GM19025 (cell line): ENCODE results near the gene TRAPPC12.
"Not testable (repeated sequence)": the region's sequence is repeated elsewhere in the genome, so short reads cannot be mapped to it uniquely, and the experiment has no call there.

Source experiments
- ATAC-seq: cut with Tn5 transposase; IDR thresholded peaks from one replicate; pipeline ENCODE4 v1.9.1; 2021; ENCODE audit warnings: mild to moderate bottlenecking, low read depth, moderate library complexity; ENCODE audit not compliant: unreplicated experiment

The TRAPPC12 gene

DNA sequence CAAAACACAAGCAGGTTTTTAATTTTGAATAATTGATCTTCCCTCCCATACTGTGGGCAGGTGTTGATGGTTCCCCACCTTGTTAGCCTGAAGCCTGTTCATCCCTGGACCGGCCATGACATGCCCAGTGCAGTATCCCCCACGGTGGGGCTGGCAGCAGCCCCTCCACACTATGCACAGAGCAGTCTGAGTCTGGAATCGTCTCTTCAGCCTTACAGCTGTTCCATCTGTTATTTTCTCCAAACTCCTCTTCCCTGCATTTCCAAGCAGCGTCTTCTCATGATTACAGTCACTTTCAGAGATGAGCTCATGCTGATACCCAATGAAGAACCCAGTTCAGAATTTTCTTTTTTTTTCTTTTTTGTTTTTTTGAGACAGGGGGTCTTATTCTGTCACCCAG, 71.7 kb downstream of the TRAPPC12 start:
- no peak for ATAC-seq

DNA sequence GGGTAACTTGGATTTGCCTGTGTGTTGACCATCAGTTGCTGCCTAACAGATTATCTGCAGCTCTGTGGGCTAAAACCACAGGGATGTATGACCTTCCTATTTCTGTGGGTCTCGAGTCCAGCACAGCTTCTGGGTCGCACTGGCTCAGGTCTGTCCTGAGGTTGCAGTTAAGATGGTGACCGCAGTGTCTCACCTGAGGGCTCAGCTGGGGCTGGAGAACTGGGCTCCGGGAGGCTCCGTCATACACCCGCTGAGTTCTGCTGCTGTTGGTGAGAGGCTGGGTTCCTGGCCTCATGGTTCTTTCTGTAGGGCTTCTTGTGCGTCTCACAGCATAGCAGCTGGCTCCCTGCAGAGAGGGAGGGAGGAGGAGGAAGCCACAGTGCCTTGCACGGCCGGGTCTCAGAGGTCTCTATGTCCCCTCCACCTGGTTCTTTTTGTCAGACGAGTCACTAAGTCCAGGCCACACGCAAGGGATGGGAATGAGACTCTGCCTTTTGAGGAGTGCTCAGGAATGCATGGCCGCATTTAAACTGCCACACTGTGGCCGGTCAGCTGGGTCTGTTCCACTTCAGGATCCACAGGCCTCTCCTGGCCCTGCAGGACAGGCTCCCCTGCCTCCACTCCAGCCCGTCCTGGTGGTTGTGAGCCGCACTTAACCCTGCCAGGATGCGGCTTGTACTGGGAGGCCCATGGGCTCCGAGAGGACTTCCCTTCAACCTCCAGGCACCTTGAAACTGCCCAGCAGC, 72.6 kb downstream of the TRAPPC12 start:
- ATAC-seq, result no peak

GRCh38 chr2:3453190-3453999, 73.9 kb downstream of the TRAPPC12 start:
- no peak for ATAC-seq

- not testable (repeated sequence) for ATAC-seq
These were observed 74.5 kb downstream of the TRAPPC12 start for GRCh38 chr2:3454005-3454404.

GRCh38 chr2:3454802-3455201, 75.3 kb downstream of the TRAPPC12 start:
- ATAC-seq, result no peak

- no peak for ATAC-seq
These were observed 76.6 kb downstream of the TRAPPC12 start for GRCh38 chr2:3456125-3456524.

DNA sequence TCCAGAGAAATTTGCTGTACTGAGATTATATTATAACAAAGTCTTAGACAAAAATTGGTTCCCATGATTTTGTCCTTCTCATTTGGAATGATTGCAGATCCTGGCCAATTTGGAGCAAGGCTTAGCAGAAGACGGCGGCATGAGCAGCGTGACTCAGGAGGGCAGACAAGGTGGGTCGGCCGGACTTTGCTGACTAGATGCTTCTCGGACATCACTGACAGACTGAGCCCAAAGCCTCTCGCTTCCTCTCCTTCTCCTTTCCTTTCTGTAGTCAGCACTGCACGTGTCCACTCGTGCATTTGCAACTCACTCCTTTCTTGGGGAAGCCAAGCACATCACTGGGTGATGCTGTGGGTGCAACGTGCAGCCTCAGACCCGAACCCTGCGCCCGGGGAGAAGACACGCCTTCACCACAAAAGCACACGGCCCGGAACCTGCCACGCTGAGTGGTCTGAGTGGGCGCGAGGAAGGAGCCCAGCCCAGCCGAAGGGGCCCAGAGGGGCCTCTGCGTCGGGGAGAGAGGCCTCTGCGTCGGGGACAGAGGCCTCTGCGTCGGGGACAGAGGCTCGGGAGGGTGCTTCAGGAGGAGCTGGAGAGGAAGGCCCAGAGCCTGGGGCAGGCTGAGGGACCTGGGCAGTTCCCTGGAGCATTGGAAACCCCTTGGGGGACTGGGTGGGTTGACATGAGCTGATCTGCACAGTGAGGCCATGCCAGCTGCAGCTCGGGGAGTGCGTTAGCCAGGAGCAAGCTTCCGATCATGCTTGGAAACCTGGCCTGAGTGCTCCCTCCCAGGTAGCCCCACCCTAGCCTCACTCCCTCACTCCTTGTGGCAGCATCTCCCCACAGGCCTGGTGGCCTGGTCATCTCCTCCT, 78.3 kb downstream of the TRAPPC12 start:
- no peak for ATAC-seq

- no peak for ATAC-seq
These were observed 79.1 kb downstream of the TRAPPC12 start for GRCh38 chr2:3458396-3459184.

DNA sequence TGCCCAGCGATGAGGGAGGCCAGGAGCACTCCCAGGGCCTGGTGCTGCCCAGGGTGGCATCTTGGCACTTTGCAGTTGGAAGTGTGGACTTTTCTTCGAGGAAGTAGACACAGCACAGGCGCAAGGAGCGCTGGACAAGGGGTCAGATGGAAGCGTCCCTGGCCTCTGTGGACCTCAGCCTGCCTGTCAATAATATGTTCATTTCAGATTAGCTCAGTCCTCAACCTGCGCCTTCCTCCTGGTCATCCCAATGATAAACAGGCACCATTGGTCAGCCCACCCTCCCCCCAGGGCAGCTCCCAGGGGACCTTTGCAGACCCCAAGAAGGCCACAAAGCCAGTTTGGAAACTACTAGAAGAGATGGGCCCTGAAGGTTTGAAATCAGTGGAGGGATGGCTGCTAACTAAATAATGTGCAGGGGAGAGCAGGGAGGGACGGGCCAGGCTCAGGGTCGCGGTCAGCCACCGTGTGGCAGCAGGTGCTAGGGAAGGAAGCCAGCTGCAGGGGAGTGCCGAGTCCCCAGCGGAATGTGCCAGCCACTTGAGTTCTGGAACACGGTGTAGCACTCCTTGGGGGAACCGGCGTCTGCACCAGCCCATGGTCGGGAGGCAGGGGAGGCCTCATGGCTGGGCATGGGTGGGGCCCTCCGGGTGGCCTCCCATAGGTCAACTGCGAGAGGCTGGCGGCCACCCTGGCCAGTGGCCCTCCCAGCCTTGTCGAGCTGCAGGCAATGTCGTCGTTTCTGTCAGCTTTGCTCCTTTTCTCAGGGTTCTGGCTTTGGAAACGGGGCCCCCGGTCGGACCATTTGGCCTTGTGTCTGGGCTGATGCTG, 79.9 kb downstream of the TRAPPC12 start:
- no peak for ATAC-seq

DNA sequence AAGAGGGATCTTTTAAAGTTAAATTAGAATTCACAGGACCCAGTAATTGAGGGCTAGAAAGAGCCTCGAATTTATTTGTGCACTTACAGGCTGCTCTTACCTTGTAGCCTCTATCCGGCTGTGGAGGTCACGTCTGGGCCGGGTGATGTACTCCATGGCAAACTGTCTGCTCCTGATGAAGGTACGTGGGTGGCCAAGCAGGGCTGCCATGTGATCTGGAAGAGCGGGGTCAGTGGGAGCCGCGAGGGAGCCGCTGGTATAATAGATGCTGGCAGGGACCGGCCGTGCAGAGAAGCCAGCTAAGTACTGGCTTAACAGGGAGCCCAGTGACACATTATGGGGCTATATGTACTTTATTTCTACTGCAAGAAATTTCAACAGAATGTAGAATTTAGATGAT, 80.7 kb downstream of the TRAPPC12 start:
- no peak for ATAC-seq

- ATAC-seq, result no peak
These were observed 81.6 kb downstream of the TRAPPC12 start for GRCh38 chr2:3460831-3461800.

GRCh38 chr2:3461801-3462492, 82.5 kb downstream of the TRAPPC12 start:
- ATAC-seq, result peak; percentile 83

GRCh38 chr2:3462493-3463104, 83.1 kb downstream of the TRAPPC12 start:
- no peak for ATAC-seq

DNA sequence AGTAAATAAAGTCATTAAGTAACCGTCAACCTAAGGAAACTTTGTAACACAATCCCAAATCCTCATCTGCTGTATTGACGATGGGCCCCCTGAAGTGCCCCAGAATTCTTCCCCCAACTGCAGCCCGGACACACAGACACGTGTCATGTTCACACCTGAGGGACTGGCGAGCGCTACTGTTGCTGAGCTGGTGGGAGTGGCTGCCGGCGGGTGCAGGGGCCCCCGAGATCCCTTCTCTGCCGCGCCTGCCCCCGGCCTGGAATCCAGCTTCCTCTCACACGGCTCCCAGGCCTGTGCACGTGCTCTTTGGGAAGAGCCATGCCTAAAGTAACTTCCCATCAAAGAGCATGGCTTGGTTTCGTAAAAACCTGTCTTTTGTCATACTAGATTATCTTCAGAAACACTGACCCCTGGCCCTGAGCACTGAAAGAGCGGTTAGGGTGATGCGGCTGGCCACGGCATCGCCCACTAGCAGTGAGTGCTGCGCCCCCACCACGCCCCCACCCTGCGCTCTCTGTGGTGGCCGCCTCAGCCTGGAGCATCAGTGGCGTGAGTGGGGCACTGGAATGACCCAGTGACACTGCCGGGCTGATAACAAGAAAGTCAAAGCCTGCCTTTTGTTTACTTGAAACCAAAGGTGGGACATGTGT, 83.8 kb downstream of the TRAPPC12 start:
- no peak for ATAC-seq

DNA sequence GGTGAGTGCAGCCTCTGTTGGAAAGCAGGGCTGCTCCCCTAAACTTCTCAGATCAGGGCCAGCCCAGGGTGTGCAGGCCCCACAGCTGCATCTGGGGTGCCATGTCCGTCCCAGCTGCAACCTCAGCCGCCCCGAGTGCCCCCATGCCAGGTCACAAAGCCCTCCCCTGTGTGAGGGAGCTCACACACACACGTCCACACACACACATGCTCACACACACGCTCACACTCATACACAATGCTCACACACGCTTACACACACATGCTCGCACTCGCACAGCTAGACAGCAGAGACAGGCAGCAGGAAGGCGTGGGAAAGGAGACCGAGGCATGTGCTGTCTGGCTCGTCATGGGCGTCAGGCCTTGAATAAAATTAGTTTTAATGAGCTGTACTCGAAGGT, 84.5 kb downstream of the TRAPPC12 start:
- no peak for ATAC-seq

- no peak for ATAC-seq
These were observed 85.0 kb downstream of the TRAPPC12 start for GRCh38 chr2:3464401-3465005.
